ENCODE results near the gene SEC24D.

DNA sequence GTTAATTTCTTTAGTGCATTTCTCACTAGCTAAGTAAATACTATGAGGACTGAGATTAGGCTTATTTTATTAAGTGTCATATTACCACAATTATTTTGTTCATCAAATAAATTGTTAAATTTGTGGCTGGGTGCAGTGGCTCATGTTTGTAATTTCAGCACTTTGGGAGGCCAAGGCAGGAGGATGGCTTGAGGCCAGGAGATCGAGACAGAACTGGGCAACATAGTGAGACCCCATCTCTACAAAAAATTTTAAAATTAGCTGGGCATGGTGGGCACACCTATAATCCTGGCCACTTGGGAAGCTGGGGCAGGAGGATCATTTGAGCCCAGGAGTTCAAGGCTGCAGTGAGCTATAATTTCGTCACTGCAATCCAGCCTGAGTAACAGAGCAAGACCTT lies 6.8 kb downstream of the SEC24D start:
- TF ChIP-seq GATA2 (IDR thresholded peaks at IDR 0.05; ENCODE audit: low read depth, low read length) (no peak), GATA3 (IDR thresholded peaks at IDR 0.05; ENCODE audit: low read depth, low read length) (no peak)
